A549 (cell line): Measurements from ENCODE around the gene CD9. TPM values are rescaled to one million over a fixed set of nuclear protein-coding genes. Genes with fewer than 3 reads are reported as not detected.

Experiments
- ATAC-seq, 2 experiments: fragments of 200-7000 bp in 1 of 2; fragments of >200 bp in 1 of 2; cut with Nextera tagmentation in 1 of 2; cut with Tn5 transposase in 1 of 2; 3 replicates each; pipeline versions ENCODE4 v1.8.0 to v1.9.1; 2018 to 2020; ENCODE audit warnings: mild to moderate bottlenecking in 1 of 2, moderate library complexity in 1 of 2
- CTCF ChIA-PET: fragments of 300-600 bp; sonication (Branson Sonifier 250); formaldehyde crosslinking; extraction: SDS; loops from one replicate; lab custom pipeline; 2021; ENCODE audit warnings: antibody characterized with exemption, inconsistent platforms; lab: Yijun Ruan, JAX
- POLR2A ChIA-PET: fragments of 350-600 bp; formaldehyde crosslinking; extraction: SDS; loops from one replicate; lab custom pipeline; 2021; ENCODE audit warnings: antibody characterized with exemption, inconsistent platforms; lab: Yijun Ruan, JAX
- DNase-seq, 2 experiments: peaks; one replicate each; pipeline versions ENCODE4 v3.0.0 to v3.0.0-alpha.2; 2011 to 2016; ENCODE audit warnings: low read depth in 1 of 2, low spot score in 1 of 2
- FAIRE-seq: peaks from 2 replicates; lab custom pipeline; 2011; peaks lifted over from hg19 to GRCh38; lab: Jason Lieb, UNC
- H3K27ac ChIP-seq, 2 experiments: fragments of >200 bp; sonication (Bioruptor Twin); formaldehyde crosslinking; 3 replicates each; pipeline ENCODE4 v1.5.1; 2016 to 2017
- H3K4me1 ChIP-seq: fragments of >200 bp; sonication (Bioruptor Twin); formaldehyde crosslinking; 3 replicates; pipeline ENCODE4 v1.6.1; 2016
- H3K4me2 ChIP-seq: fragments of >200 bp; sonication (Bioruptor Twin); formaldehyde crosslinking; 3 replicates; pipeline ENCODE4 v1.6.1; 2016
- H3K4me3 ChIP-seq: fragments of >200 bp; sonication (Bioruptor Twin); formaldehyde crosslinking; 3 replicates; pipeline ENCODE4 v1.5.1; 2016
- H3K9me3 ChIP-seq: fragments of >200 bp; sonication (Bioruptor Twin); formaldehyde crosslinking; 3 replicates; pipeline ENCODE4 v1.6.1; 2016
- BHLHE40 ChIP-seq: IDR thresholded peaks from 2 replicates; pipeline ENCODE4 v1.6.1; 2012; ENCODE audit warnings: low read depth, low read length, inconsistent platforms
- CBX2 ChIP-seq: fragments of 200-600 bp; sonication (generic); IDR thresholded peaks from 2 replicates; pipeline ENCODE4 v1.6.1; 2016; ENCODE audit warnings: low read depth, mild to moderate bottlenecking, borderline replicate concordance
- CEBPB ChIP-seq, 2 experiments: fragments of >200 bp in 1 of 2; sonication (Bioruptor Twin) in 1 of 2; formaldehyde crosslinking in 1 of 2; IDR thresholded peaks; 2 replicates each; pipeline ENCODE4 v1.6.1; 2012 to 2016
- CHD4 ChIP-seq: fragments of 200-600 bp; sonication (generic); IDR thresholded peaks from 2 replicates; pipeline ENCODE4 v1.6.1; 2016; ENCODE audit warnings: antibody characterized with exemption, mild to moderate bottlenecking, borderline replicate concordance
- EHF ChIP-seq: fragments of 250-450 bp; sonication (Bioruptor Pico); IDR thresholded peaks from 2 replicates; pipeline ENCODE4 v1.5.0; 2020; ENCODE audit warnings: mild to moderate bottlenecking
- ELK1 ChIP-seq: fragments of 150-350 bp; IDR thresholded peaks from 2 replicates; pipeline ENCODE4 v1.6.1; 2014; ENCODE audit warnings: low read depth, mild to moderate bottlenecking, low read length
- EP300 ChIP-seq, 2 experiments: fragments of >200 bp; sonication (Bioruptor Twin); formaldehyde crosslinking; IDR thresholded peaks; 2 replicates in 1 of 2; 3 replicates in 1 of 2; pipeline ENCODE4 v1.6.1; 2016 to 2017
- HMGXB4 ChIP-seq: fragments of 250-450 bp; sonication (Bioruptor Pico); IDR thresholded peaks from 2 replicates; pipeline ENCODE4 v1.5.0; 2021; ENCODE audit warnings: mild to moderate bottlenecking, moderate library complexity, borderline replicate concordance
- HOXA7 ChIP-seq: fragments of 250-450 bp; sonication (Bioruptor Pico); IDR thresholded peaks from 2 replicates; pipeline ENCODE4 v1.5.0; 2020; ENCODE audit warnings: mild to moderate bottlenecking, moderate library complexity
- JUNB ChIP-seq: fragments of >200 bp; sonication (Bioruptor Twin); formaldehyde crosslinking; IDR thresholded peaks from 2 replicates; pipeline ENCODE4 v1.6.1; 2016
- KDM1A ChIP-seq: fragments of 200-600 bp; sonication (generic); IDR thresholded peaks from 2 replicates; pipeline ENCODE4 v1.6.1; 2016; ENCODE audit warnings: low read depth, mild to moderate bottlenecking
- KDM5A ChIP-seq: fragments of 200-600 bp; sonication (generic); IDR thresholded peaks from 2 replicates; pipeline ENCODE4 v1.6.1; 2016; ENCODE audit warnings: antibody characterized with exemption, mild to moderate bottlenecking
- MAFK ChIP-seq: fragments of 450-650 bp; IDR thresholded peaks from 2 replicates; pipeline ENCODE4 v1.6.1; 2014; ENCODE audit not compliant: partially characterized antibody
- MAZ ChIP-seq: fragments of 150-350 bp; IDR thresholded peaks from 2 replicates; pipeline ENCODE4 v1.6.1; 2014; ENCODE audit warnings: antibody characterized with exemption, low read depth, low read length, borderline replicate concordance
- MYC ChIP-seq: IDR thresholded peaks from 2 replicates; pipeline ENCODE4 v1.6.1; 2012; ENCODE audit warnings: mild to moderate bottlenecking, inconsistent platforms, low read length, improper control_type of control experiment, borderline replicate concordance
- RAD21 ChIP-seq, 2 experiments: fragments of >200 bp in 1 of 2; sonication (Bioruptor Twin) in 1 of 2; formaldehyde crosslinking in 1 of 2; IDR thresholded peaks in 1 of 2; conservative IDR thresholded peaks in 1 of 2; 2 replicates in 1 of 2; 3 replicates in 1 of 2; pipeline ENCODE4 v1.6.1; 2012 to 2018; ENCODE audit warnings: inconsistent platforms in 1 of 2
- RARB ChIP-seq: fragments of 250-450 bp; sonication (Bioruptor Pico); IDR thresholded peaks from 2 replicates; pipeline ENCODE4 v1.8.0; 2021; ENCODE audit warnings: mild to moderate bottlenecking, moderate library complexity
- SREBF2 ChIP-seq: fragments of 450-650 bp; IDR thresholded peaks from 2 replicates; pipeline ENCODE4 v1.6.1; 2014; ENCODE audit warnings: mild to moderate bottlenecking, moderate library complexity
- TP53 ChIP-seq: fragments of 250-450 bp; sonication (Bioruptor Pico); IDR thresholded peaks from 2 replicates; pipeline ENCODE4 v1.5.0; 2021; ENCODE audit warnings: mild to moderate bottlenecking, moderate library complexity
- ZSCAN20 ChIP-seq: fragments of 250-450 bp; sonication (Bioruptor Pico); IDR thresholded peaks from 2 replicates; pipeline ENCODE4 v1.8.0; 2022; ENCODE audit warnings: mild to moderate bottlenecking, moderate library complexity
- WGBS: methylation state at CpG from one replicate; pipeline ENCODE4 v1.1.6; 2017; ENCODE audit errors: missing lambda C conversion rate; 5-methylcytosine and 5-hydroxymethylcytosine counted together
- polyA plus RNA-seq, 4 experiments: library from polyadenylated mRNA; depleted of rRNA in 3 of 4; stranded (reverse); fragments of >200 nt; fragmentation: RNase III in 1 of 4; extraction: RNeasy Plus Mini Kit Qiagen cat#74134 plus additional on column Dnase treatment in 1 of 4; gene quantifications; 2 replicates in 3 of 4; 3 replicates in 1 of 4; pipeline ENCODE4 v1.2.3, GENCODE V29; 2011 to 2017

The CD9 gene
- polyA plus RNA-seq, 2 of the 4 experiments (the other 2 are of a cell fraction): 116 to 185 TPM

DNA sequence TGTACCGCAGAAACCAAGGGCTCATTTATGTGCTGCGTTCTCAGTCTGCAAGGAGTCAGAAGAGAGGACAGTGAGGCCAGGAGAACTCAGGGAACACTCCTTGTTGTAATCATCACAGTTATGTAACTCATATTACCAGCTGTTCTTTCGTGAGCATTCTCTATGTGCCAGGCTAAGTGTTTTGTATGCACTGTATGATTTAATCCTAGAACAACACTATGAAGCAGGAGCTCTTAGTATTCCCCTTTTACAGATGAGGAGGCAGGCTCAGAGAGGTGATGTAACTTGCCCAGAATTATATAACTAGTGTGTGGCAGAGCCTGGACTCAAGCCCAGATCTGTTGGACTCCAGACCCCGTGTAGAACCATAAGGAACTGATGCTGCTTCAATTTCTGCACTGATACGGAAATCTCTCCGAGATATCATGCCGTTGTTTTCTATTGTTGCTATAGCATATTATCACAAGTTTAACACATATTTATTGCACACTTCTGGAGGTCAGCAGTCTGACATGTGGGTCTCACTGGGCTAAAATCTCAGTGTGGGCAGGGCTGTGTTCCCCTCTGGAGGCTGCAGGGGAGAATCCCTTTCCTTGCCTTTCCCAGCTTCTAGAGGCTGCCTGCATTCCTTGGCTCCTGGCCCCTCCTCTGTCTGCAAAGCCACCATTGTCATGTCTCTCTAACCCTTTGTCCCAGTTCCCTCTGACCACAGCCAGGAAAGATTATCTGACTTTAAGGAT lies 16.3 kb upstream of the CD9 start:
- ChIA-PET POLR2A (no interaction called here), CTCF (interaction anchor here (0.7 to 1.5 kb wide), 3 partner anchors 38 to 196 kb away, joined by 3 to 4 read pairs (median 3); no protein-coding TSS in a partner anchor)
- no peak for ATAC-seq
- no peak for DNase-seq
- peaks cover 19% of the 10 kb centered on the region for H3K4me1 ChIP-seq
- H3K9me3 ChIP-seq: no peaks in the 10 kb centered on the region
- no peak overlapping the region for H3K4me2 ChIP-seq
- WGBS: 68% methylated on average over 7 of the region's 7 CpGs
- TF ChIP-seq MYC: no peak
- no peak for TF ChIP-seq EHF (CRISPR knock-in tag)
- TF ChIP-seq SREBF2: no peak
- no peak for TF ChIP-seq MAZ
- no peak for TF ChIP-seq CEBPB (IDR thresholded peaks at IDR 0.05)
- TF ChIP-seq KDM5A: no peak
- no peak for TF ChIP-seq BHLHE40
- TF ChIP-seq ELK1: no peak
- TF ChIP-seq KDM1A: no peak
- TF ChIP-seq TP53: no peak
- no peak for TF ChIP-seq HMGXB4 (CRISPR knock-in tag)
- TF ChIP-seq RARB (CRISPR knock-in tag): no peak
- no peak overlapping the region for H3K4me3 ChIP-seq
- H3K27ac ChIP-seq: no peak overlapping the region
- no peak for FAIRE-seq

- ChIA-PET CTCF (interaction anchor here (1.0 to 4.1 kb wide), 3 partner anchors 10 to 97 kb away, joined by 3 to 30 read pairs (median 13); no protein-coding TSS in a partner anchor), POLR2A (no interaction called here)
- Histone ChIP-seq H3K27ac (no peak overlapping the region), H3K4me1 (peaks cover 8% of the 10 kb centered on the region), H3K4me3 (no peak overlapping the region), H3K9me3 (no peaks in the 10 kb centered on the region), H3K4me2 (no peak overlapping the region)
- FAIRE-seq (no peak), ATAC-seq (no peak), DNase-seq (no peak)
- TF ChIP-seq EP300 (IDR thresholded peaks at IDR 0.05) (no peak), ZSCAN20 (CRISPR knock-in tag) (no peak), HOXA7 (CRISPR knock-in tag) (no peak), JUNB (no peak), CBX2 (no peak), MAFK (no peak), CHD4 (no peak), RAD21 (conservative IDR thresholded peaks at IDR 0.05 in 1 of 2, IDR thresholded peaks at IDR 0.05 in 1 of 2) (no peak)
- 69% methylated on average over 13 of the region's 13 CpGs for WGBS
Measured at GRCh38 chr12:6185961-6186827, 14.0 kb upstream of the CD9 start.
